Suprapubic skin (tissue), 4 donors: ENCODE results near the gene SPRN. TPM values are rescaled to one million over a fixed set of nuclear protein-coding genes. Genes with fewer than 3 reads are reported as not detected.

Source experiments
- DNase-seq, 2 donors: peaks; one replicate each; pipeline ENCODE4 v3.0.0-alpha.2; 2019; ENCODE audit warnings: low spot score in 2 of 2
- H3K27ac ChIP-seq: fragments of 200-600 bp; sonication (generic); one replicate; pipeline ENCODE4 v1.5.1; 2019
- H3K27me3 ChIP-seq: fragments of 200-600 bp; sonication (generic); one replicate; pipeline ENCODE4 v1.5.1; 2019
- H3K36me3 ChIP-seq: fragments of 200-600 bp; sonication (generic); one replicate; pipeline ENCODE4 v1.5.1; 2019
- H3K4me1 ChIP-seq: fragments of 200-600 bp; sonication (generic); one replicate; pipeline ENCODE4 v1.5.1; 2019
- H3K4me3 ChIP-seq: fragments of 200-600 bp; sonication (generic); one replicate; pipeline ENCODE4 v1.5.1; 2019; ENCODE audit warnings: mild to moderate bottlenecking
- H3K9me3 ChIP-seq: fragments of 200-600 bp; sonication (generic); one replicate; pipeline ENCODE4 v1.5.1; 2019
- CTCF ChIP-seq, 2 donors: fragments of 200-600 bp in 1 of 2; fragments of 450-650 bp in 1 of 2; sonication (generic) in 1 of 2; IDR thresholded peaks; one replicate each; pipeline ENCODE4 v1.5.1; 2016 to 2019; ENCODE audit warnings: antibody characterized with exemption in 2 of 2, mild to moderate bottlenecking in 1 of 2, moderate library complexity in 1 of 2
- EP300 ChIP-seq: sonication (generic); formaldehyde crosslinking; IDR thresholded peaks from one replicate; pipeline ENCODE4 v1.6.1; 2017; ENCODE audit warnings: antibody characterized with exemption
- POLR2A ChIP-seq, 2 donors: fragments of 450-650 bp; IDR thresholded peaks; one replicate each; pipeline ENCODE4 v1.6.1; 2017; ENCODE audit warnings: antibody characterized with exemption in 2 of 2, mild to moderate bottlenecking in 2 of 2, moderate library complexity in 2 of 2
- POLR2AphosphoS5 ChIP-seq, 3 donors: sonication (generic); formaldehyde crosslinking; IDR thresholded peaks; one replicate each; pipeline ENCODE4 v1.6.1; 2017; ENCODE audit warnings: antibody characterized with exemption in 3 of 3
- whole genome bisulfite sequencing: methylation state at CpG from one replicate; pipeline ENCODE4 v1.1.5; 2018; 5-methylcytosine and 5-hydroxymethylcytosine counted together
- total RNA-seq, 4 donors: library from RNA; depleted of rRNA; stranded (reverse); fragments of >200 nt; gene quantifications; one replicate each; pipeline ENCODE4 v1.1.0, GENCODE V29; 2016

Gene SPRN
- total RNA-seq, 4 donors from 2014 or later, result 0.23 to 0.56 TPM; not detected in 2

- no peaks in the 10 kb centered on the region for H3K4me1 ChIP-seq
- peak in 1 of 2 donors; percentile 45 for DNase-seq
- H3K27ac ChIP-seq, result no peak overlapping the region
- no peak overlapping the region for H3K4me3 ChIP-seq
- peaks cover 9% of the 10 kb centered on the region for H3K36me3 ChIP-seq
- 83% methylated on average over 5 of the region's 5 CpGs for WGBS
- H3K27me3 ChIP-seq, result no peaks in the 10 kb centered on the region
- no peak for TF ChIP-seq CTCF (IDR thresholded peaks at IDR 0.05)
- no peak for TF ChIP-seq POLR2A (IDR thresholded peaks at IDR 0.05)
- TF ChIP-seq EP300, result no peak
- no peak for TF ChIP-seq POLR2AphosphoS5 (IDR thresholded peaks at IDR 0.05)
- no peaks in the 10 kb centered on the region for H3K9me3 ChIP-seq
Measured at GRCh38 chr10:133455196-133455595, 30.8 kb upstream of the SPRN start.

- Histone ChIP-seq H3K4me3 (no peak overlapping the region), H3K9me3 (peaks cover 1% of the 10 kb centered on the region), H3K36me3 (peaks cover 9% of the 10 kb centered on the region), H3K4me1 (no peaks in the 10 kb centered on the region), H3K27me3 (no peaks in the 10 kb centered on the region), H3K27ac (no peak overlapping the region)
- DNase-seq, result peak in 1 of 2 donors; percentile 55
- no peak for TF ChIP-seq CTCF (IDR thresholded peaks at IDR 0.05)
- TF ChIP-seq POLR2AphosphoS5 (IDR thresholded peaks at IDR 0.05), result no peak
- WGBS, result 91% methylated on average over 10 of the region's 10 CpGs
Measured at GRCh38 chr10:133454204-133454893, 29.9 kb upstream of the SPRN start.

DNA sequence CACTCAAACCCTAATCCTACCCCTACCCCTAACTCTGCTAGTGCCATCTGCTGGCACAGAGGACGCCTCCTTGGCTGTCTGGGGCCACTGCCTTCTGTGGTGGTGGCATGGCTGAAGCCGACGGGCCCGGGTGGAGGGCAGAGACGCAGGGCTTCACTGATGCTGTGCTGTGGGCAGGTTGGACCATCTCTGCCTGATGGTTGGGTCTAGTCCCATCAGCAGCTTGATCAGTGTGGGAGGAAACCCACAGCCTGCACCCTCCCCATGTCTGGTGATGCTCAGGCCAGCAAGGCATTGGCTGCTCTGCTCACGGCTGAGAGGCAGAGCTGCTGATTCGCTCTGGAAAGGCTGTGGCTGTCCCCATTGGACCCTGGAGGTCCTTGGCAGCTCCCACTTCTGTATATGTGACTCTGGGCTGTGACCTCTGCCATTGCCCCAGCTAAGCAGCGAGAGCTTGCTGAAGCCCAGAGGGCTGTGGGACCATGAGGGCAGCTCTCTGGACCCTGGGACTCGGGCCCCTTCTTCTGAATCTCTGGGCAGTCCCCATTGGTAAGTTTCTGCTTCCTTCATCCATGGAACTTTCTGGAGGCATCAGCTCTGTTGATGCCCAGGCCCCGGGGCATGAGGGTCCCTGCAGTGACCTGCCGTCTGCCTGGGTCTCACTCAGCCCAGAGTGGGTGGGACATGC is 29.2 kb upstream of the SPRN start, which contains the start of gene SCART1:
SCART1 (plus strand) TSS at position 430 of the 688 bp plus-strand sequence; CDS start at position 483, 53 bp downstream.
- H3K27me3 ChIP-seq, result no peaks in the 10 kb centered on the region
- no peak for DNase-seq
- TF ChIP-seq CTCF (IDR thresholded peaks at IDR 0.05), result no peak
- no peak for TF ChIP-seq POLR2AphosphoS5 (IDR thresholded peaks at IDR 0.05)
- no peak for TF ChIP-seq EP300
- TF ChIP-seq POLR2A (IDR thresholded peaks at IDR 0.05), result no peak
- 87% methylated on average over 3 of the region's 11 CpGs for WGBS
- H3K9me3 ChIP-seq, result peaks cover 8% of the 10 kb centered on the region
- H3K4me3 ChIP-seq, result no peak within 1 kb of the TSS
- no peak within 1 kb of the TSS for H3K27ac ChIP-seq
- peaks cover 9% of the 10 kb centered on the region for H3K36me3 ChIP-seq
- H3K4me1 ChIP-seq, result no peaks in the 10 kb centered on the region

DNA sequence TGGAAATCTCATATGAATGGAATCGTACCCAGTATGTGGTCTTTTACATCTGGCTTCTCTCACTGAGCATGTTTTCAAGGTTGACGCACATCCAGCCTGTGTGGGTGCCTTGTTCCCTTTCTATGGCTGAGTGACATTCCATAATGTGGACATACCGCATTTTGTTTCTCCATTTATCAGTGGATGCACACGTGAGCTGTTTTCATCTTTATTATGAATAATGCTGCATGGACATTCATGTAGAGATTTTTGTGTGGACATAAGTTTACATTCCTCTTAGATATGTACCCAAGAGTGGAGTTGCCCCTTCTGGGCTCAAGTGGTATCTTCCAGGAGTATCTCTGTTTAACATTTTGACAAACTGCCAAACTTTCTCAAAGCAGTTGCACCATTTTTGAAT is 28.0 kb upstream of the SPRN start:
- TF ChIP-seq POLR2A (IDR thresholded peaks at IDR 0.05), result no peak

DNA sequence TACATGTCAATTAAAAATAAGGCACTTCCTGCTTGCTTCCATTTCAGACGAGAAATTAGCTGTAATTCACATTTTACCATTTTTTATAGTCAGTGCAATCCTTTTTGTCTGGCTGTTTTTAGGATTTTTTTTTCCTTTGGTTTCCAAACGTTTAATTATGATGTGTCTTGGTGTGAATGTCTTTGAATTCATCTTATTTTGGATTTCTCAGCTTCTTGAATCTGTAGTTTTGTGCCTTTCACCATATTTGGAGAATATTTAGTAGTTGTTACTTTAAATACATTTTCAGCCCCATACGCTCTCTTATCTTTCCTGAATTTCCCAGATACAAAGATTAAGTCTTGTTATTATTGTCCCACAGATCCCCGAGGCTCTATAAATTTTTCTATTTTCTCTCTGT is 26.9 kb upstream of the SPRN start:
- Histone ChIP-seq H3K27ac (no peak overlapping the region), H3K4me3 (no peak overlapping the region), H3K27me3 (no peaks in the 10 kb centered on the region), H3K4me1 (no peaks in the 10 kb centered on the region), H3K9me3 (peaks cover 24% of the 10 kb centered on the region), H3K36me3 (no peaks in the 10 kb centered on the region)
- WGBS, result 63% methylated on average over 4 of the region's 4 CpGs
- DNase-seq, result no peak
- TF ChIP-seq EP300 (no peak), POLR2AphosphoS5 (IDR thresholded peaks at IDR 0.05) (no peak), CTCF (IDR thresholded peaks at IDR 0.05) (no peak), POLR2A (IDR thresholded peaks at IDR 0.05) (no peak)

More for the DNA sequence above, 28.0 kb upstream of the SPRN start:
- 89% methylated on average over 4 of the region's 4 CpGs for WGBS
- Histone ChIP-seq H3K4me1 (no peaks in the 10 kb centered on the region), H3K27ac (no peak overlapping the region), H3K27me3 (no peaks in the 10 kb centered on the region), H3K9me3 (peaks cover 20% of the 10 kb centered on the region), H3K36me3 (peaks cover 5% of the 10 kb centered on the region), H3K4me3 (no peak overlapping the region)
- no peak for DNase-seq
